GM12873 (cell line): ENCODE measurements around the gene SIAH3.

Source experiments
- CTCF ChIP-seq: IDR thresholded peaks from 2 replicates; pipeline ENCODE4 v1.5.1; 2012; ENCODE audit warnings: low read depth, mild to moderate bottlenecking, moderate library complexity, low read length, control low read depth; ENCODE audit not compliant: insufficient read depth; ENCODE audit errors: missing control alignments

Gene SIAH3

GRCh38 chr13:45847554-45848224, 3.9 kb downstream of the SIAH3 start:
- no peak for TF ChIP-seq CTCF

- TF ChIP-seq CTCF = no peak
These were observed 4.9 kb downstream of the SIAH3 start for GRCh38 chr13:45846681-45847080.

- no peak for TF ChIP-seq CTCF
These were observed 13.3 kb downstream of the SIAH3 start for GRCh38 chr13:45838171-45838745.

- no peak for TF ChIP-seq CTCF
These were observed 14.4 kb downstream of the SIAH3 start for GRCh38 chr13:45837111-45837510.

- no peak for TF ChIP-seq CTCF
These were observed 17.1 kb downstream of the SIAH3 start for GRCh38 chr13:45834411-45834994.

GRCh38 chr13:45833663-45834375, 17.7 kb downstream of the SIAH3 start:
- TF ChIP-seq CTCF = no peak

GRCh38 chr13:45833242-45833641, 18.3 kb downstream of the SIAH3 start:
- TF ChIP-seq CTCF = no peak
